NCI-H748 (cell line): ENCODE results near the gene LIPG.
"Not testable (repeated sequence)": the region's sequence is repeated elsewhere in the genome, so short reads cannot be mapped to it uniquely, and the experiment has no call there.

Experiments
- DNase-seq: peaks from one replicate; lab custom pipeline; 2025; ENCODE audit not compliant: unreplicated experiment; lab: John Stamatoyannopoulos, UW

Gene LIPG

GRCh38 chr18:49561289-49562193 is at the start of gene LIPG:
LIPG (plus strand) TSS chr18:49562057; CDS start chr18:49562309, 252 bp downstream.
- DNase-seq, result peak; percentile 94

GRCh38 chr18:49512876-49513275 is 49.0 kb upstream of the LIPG start:
- not testable (repeated sequence) for DNase-seq

- DNase-seq, result no peak
Measured at GRCh38 chr18:49514577-49514976, 47.3 kb upstream of the LIPG start.

GRCh38 chr18:49515003-49515402 is 46.9 kb upstream of the LIPG start:
- not testable (repeated sequence) for DNase-seq

- DNase-seq, result no peak
Measured at GRCh38 chr18:49515516-49515915, 46.3 kb upstream of the LIPG start.

- no peak for DNase-seq
Measured at GRCh38 chr18:49517483-49517882, 44.4 kb upstream of the LIPG start.

GRCh38 chr18:49519101-49519971 is 42.5 kb upstream of the LIPG start:
- DNase-seq, result no peak

GRCh38 chr18:49520661-49521145 is 41.2 kb upstream of the LIPG start:
- DNase-seq, result peak; percentile 80

GRCh38 chr18:49521216-49521835 is 40.5 kb upstream of the LIPG start:
- DNase-seq, result peak; percentile 38

GRCh38 chr18:49523580-49524093 is 38.2 kb upstream of the LIPG start:
- DNase-seq, result not testable (repeated sequence)

- DNase-seq, result no peak
Measured at GRCh38 chr18:49524349-49524748, 37.5 kb upstream of the LIPG start.

GRCh38 chr18:49524951-49525350 is 36.9 kb upstream of the LIPG start:
- DNase-seq, result no peak

- no peak for DNase-seq
Measured at GRCh38 chr18:49525981-49526380, 35.9 kb upstream of the LIPG start.

GRCh38 chr18:49527631-49528327 is 34.1 kb upstream of the LIPG start:
- DNase-seq, result no peak

GRCh38 chr18:49529596-49529995 is 32.3 kb upstream of the LIPG start:
- no peak for DNase-seq

GRCh38 chr18:49531678-49532153 is 30.1 kb upstream of the LIPG start:
- DNase-seq, result no peak

GRCh38 chr18:49534846-49535601 is 26.8 kb upstream of the LIPG start:
- no peak for DNase-seq

GRCh38 chr18:49537232-49537896 is 24.5 kb upstream of the LIPG start:
- DNase-seq, result no peak

- DNase-seq, result no peak
Measured at GRCh38 chr18:49544362-49544761, 17.5 kb upstream of the LIPG start.
